ENCODE data around the gene XYLB. TPM values are rescaled to one million over a fixed set of nuclear protein-coding genes. Genes with fewer than 3 reads are reported as not detected.

XYLB gene
- polyA plus RNA-seq, 3 donors, result 8.8 to 10.4 (median 8.8) TPM

DNA sequence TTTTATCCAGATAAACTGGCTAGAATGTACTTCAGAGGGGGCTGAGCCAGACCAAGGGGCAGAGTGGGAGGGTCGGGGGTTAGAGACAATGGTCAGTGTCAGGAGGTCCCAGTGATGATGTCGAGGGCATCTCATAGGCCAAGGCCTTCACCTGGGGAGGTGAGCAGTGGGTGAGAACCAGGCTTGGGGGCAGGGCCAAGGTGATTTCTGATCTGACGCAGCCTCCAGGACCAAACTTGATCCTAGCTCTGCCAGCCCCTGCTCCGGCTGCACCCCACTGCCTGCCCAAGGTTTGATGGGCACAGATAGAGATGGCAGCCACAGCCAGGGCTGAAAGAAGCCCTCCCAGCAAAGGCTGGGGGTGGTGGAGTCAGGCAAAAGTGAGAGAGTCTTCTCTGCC lies 14.9 kb downstream of the XYLB start:
- DNase-seq (ENCODE audit: low read depth in 3 of 3, low spot score in 2 of 3), result no peak

DNA sequence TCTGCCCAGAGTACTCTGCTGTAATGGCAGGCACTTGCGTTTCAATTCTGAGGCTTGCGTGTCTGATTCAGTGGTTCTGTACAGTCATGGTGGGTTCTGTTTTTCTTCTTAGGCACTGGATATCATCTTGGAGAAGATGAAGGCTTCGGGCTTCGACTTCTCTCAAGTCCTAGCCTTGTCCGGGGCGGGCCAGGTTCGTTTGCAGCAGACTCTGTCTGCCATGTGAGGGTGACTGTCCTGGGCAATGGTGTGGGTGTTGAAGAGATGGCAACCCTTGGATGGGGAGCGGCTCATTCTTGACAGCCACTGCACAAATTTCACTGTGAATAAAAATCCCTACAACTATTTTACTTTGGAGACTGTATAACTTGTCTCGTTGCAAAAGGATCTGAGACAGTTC lies 16.2 kb downstream of the XYLB start:
- no peak for DNase-seq (ENCODE audit: low read depth in 3 of 3, low spot score in 2 of 3)

- DNase-seq (ENCODE audit: low read depth in 3 of 3, low spot score in 2 of 3), result no peak
These were observed 18.3 kb downstream of the XYLB start for GRCh38 chr3:38364721-38365400.

DNA sequence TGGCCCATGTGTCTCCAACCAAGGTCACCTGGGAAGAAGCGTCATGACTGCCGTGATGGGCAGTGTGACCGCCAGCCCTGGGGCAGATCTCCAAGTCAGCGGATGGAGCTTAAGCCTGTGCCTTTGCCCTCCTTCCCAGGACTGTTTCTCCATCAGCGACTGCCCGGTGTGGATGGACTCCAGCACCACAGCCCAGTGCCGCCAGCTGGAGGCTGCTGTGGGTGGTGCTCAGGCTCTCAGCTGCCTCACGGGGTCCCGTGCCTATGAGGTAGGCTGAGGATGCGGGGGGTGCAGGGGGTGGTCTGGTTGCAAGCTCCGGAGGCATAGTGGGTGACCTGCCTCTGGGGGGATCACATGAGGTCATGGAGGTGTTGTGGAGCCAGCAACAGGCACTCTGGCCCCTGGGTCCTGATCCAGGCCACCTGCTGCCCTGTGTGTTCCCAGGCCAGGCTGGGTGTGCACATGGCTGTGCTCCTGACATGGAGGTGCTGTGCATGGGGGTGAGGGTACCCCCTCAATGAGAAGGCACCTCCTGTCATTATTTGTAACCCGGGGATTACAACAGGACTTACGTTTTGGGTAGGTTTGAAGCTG lies 19.0 kb downstream of the XYLB start:
- DNase-seq (ENCODE audit: low read depth in 3 of 3, low spot score in 2 of 3), result no peak

DNA sequence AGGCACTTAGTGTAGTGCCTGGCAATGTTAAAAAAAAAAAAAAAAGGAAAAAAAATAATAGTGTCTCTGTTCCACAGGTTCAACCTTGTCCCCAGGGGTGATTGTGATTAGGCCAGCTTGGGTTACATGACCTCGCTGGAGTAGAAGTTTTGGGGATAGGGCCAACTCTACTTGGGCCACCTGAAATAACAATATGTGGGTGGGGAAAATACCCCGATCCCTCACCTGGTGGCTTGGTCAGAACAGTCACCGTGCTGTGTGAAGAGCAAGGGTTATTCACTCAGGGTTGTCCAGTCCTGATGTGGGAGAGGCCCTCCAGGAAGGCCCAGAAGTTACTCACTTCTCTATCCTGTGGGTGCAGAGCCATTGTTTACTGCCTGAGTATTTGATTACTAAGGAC lies 19.5 kb downstream of the XYLB start:
- no peak for DNase-seq (ENCODE audit: low read depth in 3 of 3, low spot score in 2 of 3)

GRCh38 chr3:38367779-38368178 lies 21.2 kb downstream of the XYLB start:
- no peak for DNase-seq (ENCODE audit: low read depth in 3 of 3, low spot score in 2 of 3)

GRCh38 chr3:38368238-38368637 lies 21.7 kb downstream of the XYLB start:
- no peak for DNase-seq (ENCODE audit: low read depth in 3 of 3, low spot score in 2 of 3)

- DNase-seq (ENCODE audit: low read depth in 3 of 3, low spot score in 2 of 3), result no peak
These were observed 22.6 kb downstream of the XYLB start for GRCh38 chr3:38369186-38369585.

DNA sequence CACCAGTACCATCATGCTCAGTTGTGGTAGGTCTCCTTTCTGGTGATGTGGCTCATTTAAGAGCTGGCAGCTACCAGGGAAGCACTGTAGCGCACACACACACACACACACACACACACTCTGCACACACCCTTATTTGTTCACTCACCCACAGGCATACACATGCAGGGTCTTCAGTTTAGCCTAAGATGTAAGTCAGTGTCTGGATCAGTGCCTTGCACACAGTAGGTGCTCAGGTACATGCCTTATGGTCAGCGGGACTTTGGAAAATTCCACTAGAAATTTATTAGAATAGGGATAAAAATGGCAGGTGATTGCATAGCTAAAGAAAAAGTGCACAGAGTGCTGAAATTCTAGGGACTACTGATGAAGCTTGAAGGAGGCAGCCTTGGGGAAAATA lies 23.6 kb downstream of the XYLB start:
- no peak for DNase-seq (ENCODE audit: low read depth in 3 of 3, low spot score in 2 of 3)

- DNase-seq (ENCODE audit: low read depth in 3 of 3, low spot score in 2 of 3), result no peak
These were observed 24.3 kb downstream of the XYLB start for GRCh38 chr3:38370861-38371260.

GRCh38 chr3:38371541-38372213 lies 25.1 kb downstream of the XYLB start:
- DNase-seq (ENCODE audit: low read depth in 3 of 3, low spot score in 2 of 3), result no peak

DNA sequence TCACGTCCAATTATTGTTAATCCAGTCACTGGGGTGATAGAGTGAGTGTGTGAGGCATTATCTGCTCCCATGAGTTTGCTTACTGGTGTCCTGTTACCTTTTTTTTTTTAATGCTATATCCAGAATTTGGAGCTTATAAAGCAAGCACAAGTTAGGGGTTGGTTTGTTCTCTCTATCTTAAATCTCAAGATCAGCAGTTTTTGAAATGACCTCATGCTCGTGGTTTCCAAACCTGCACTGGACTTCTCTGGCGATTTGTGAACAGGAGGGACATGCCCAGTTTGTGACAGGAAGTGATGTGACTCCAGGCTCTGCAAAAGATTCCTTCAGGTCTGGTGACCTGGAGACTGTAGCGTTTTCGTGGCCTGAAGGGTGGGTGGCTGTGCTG lies 25.6 kb downstream of the XYLB start:
- no peak for DNase-seq (ENCODE audit: low read depth in 3 of 3, low spot score in 2 of 3)

DNA sequence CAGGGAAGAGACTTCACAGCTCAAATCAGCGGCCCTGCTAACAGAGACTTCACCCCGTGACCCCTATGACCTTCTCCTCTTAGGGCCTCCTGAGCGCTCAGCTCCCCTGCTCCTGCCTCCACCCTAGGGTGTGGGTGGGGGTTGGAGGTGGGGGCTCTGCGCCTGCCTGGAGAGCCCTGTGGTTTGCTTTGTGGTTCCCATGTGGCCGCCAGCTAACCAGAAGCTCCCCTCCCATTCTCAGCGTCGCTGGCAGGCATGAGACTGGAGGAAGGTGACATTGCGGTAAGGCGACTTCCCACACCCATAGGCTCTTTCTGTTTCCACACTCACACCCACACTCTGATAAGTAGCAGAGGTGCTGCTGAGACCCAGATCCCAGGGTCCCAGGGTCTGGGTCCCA lies 27.6 kb downstream of the XYLB start:
- no peak for DNase-seq (ENCODE audit: low read depth in 3 of 3, low spot score in 2 of 3)

DNA sequence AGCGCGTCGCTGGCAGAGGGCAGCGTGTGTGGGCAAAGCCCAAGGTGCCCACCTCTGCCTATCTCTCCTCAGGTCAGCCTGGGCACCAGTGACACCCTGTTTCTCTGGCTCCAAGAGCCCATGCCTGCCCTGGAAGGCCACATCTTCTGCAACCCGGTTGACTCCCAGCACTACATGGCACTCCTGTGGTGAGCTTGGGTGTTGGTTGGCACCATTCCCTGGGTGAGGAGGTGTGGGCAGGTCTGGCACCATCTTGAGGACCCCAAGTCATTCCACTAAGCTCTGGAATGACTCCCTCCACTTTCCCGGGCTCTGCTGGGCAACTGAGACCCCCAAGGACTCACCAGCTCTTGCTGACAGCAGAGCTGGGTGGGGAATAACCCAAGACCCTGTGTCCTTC lies 28.5 kb downstream of the XYLB start:
- no peak for DNase-seq (ENCODE audit: low read depth in 3 of 3, low spot score in 2 of 3)

GRCh38 chr3:38375488-38376097 lies 29.0 kb downstream of the XYLB start:
- DNase-seq (ENCODE audit: low read depth in 3 of 3, low spot score in 2 of 3), result no peak

GRCh38 chr3:38376098-38376816 lies 29.7 kb downstream of the XYLB start:
- DNase-seq (ENCODE audit: low read depth in 3 of 3, low spot score in 2 of 3), result no peak

- no peak for DNase-seq (ENCODE audit: low read depth in 3 of 3, low spot score in 2 of 3)
These were observed 32.7 kb downstream of the XYLB start for GRCh38 chr3:38379201-38379770.

DNA sequence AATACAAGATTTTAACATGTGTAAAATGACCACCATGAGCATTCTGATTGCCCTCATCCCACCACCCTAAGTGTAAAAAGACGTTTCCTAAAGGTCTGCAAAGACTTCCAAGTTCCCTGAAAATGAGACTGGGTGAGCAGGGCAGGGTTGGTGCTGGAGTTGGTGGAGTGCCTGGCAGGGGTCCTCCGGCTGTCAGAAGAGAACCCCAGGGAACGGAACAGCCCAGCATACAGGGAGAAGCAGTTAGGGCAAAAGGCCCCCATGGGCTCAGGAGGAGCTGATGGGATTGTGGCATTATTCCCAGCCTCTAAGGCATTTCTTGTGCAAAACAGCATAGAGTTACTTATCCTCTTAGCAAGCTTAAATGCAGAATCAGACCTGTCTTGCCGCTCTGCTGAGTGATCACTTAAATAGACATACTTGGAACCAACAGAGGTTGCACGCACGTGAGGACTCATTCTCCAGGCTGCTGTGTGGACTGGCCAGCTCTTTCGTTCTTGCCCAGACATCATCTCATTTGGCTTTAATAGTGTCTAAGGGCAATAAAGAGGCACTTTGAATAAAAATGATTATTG lies 36.0 kb downstream of the XYLB start:
- DNase-seq (ENCODE audit: low read depth in 3 of 3, low spot score in 2 of 3), result no peak

GRCh38 chr3:38383156-38383875 lies 36.7 kb downstream of the XYLB start:
- no peak for DNase-seq (ENCODE audit: low read depth in 3 of 3, low spot score in 2 of 3)

Measured in right renal cortex interstitium (tissue), 3 donors.